Erythroblast (primary cell): Measurements from ENCODE around the gene KLK11.

ENCODE experiments used
- GATA1 ChIP-seq: IDR thresholded peaks from 2 replicates; pipeline ENCODE4 v1.6.1; 2011; ENCODE audit warnings: low read depth, mild to moderate bottlenecking, control low read depth, low read length, moderate library complexity
- POLR2A ChIP-seq: IDR thresholded peaks from 2 replicates; pipeline ENCODE4 v1.6.1; 2011; ENCODE audit warnings: mild to moderate bottlenecking, low read length

DNA sequence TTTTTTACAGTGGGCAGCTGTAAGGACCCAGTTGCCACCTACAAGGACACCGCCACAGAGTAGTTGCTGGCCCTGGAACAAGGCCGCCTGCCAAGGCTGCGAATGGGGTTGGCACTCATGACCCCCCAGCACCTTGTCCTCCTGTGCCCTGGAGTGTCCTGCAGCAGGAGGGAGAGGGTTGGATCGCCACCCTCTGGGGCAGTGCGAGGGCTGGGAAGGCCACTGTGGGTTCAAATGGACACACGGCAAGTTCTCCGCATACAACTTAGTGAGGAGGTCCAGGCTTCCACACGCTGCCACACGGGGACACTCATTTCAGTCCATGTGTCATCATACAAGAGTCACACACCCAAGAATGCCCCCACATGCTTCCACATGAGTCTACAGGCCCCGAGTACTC lies 26.0 kb downstream of the KLK11 start:
- TF ChIP-seq POLR2A = no peak
- TF ChIP-seq GATA1 = no peak
